Heart left ventricle (tissue), 16 donors: ENCODE data around the gene PEAK1. TPM values are rescaled to one million over a fixed set of nuclear protein-coding genes. Genes with fewer than 3 reads are reported as not detected.

Experiments
- ATAC-seq, 4 donors: fragments of 200-7000 bp; cut with Tn5 transposase; one replicate each; pipeline ENCODE4 v1.9.1; 2020 to 2022; ENCODE audit warnings: moderate library complexity in 4 of 4, mild to moderate bottlenecking in 3 of 4, moderate number of reproducible peaks in 1 of 4
- DNase-seq, 5 donors: peaks; one replicate each; pipeline ENCODE4 v3.0.0-alpha.2; 2020
- H3K27ac ChIP-seq, 12 donors: fragments of 200-600 bp; sonication (generic) in 4 of 12; one replicate each; pipeline versions ENCODE4 v1.5.0 to v1.8.0; 2016 to 2022; ENCODE audit warnings: mild to moderate bottlenecking in 2 of 12
- H3K27me3 ChIP-seq, 9 donors: fragments of 200-600 bp; sonication (generic) in 2 of 9; one replicate each; pipeline versions ENCODE4 v1.5.1 to v1.8.0; 2016 to 2022; ENCODE audit warnings: mild to moderate bottlenecking in 3 of 9
- H3K36me3 ChIP-seq, 9 donors: fragments of 200-600 bp; sonication (generic) in 2 of 9; one replicate each; pipeline versions ENCODE4 v1.5.0 to v1.8.0; 2018 to 2022; ENCODE audit warnings: mild to moderate bottlenecking in 2 of 9
- H3K4me1 ChIP-seq, 12 donors: fragments of 200-600 bp; sonication (generic) in 4 of 12; one replicate each; pipeline versions ENCODE4 v1.5.0 to v1.8.0; 2016 to 2022; ENCODE audit warnings: mild to moderate bottlenecking in 3 of 12
- H3K4me3 ChIP-seq, 12 donors: fragments of 200-600 bp; sonication (generic) in 4 of 12; one replicate each; pipeline versions ENCODE4 v1.5.0 to v1.8.0; 2017 to 2022; ENCODE audit warnings: mild to moderate bottlenecking in 9 of 12, moderate library complexity in 4 of 12
- H3K9me3 ChIP-seq, 12 donors: fragments of 200-600 bp; sonication (generic) in 4 of 12; one replicate each; pipeline versions ENCODE4 v1.5.0 to v1.8.0; 2016 to 2022; ENCODE audit warnings: mild to moderate bottlenecking in 1 of 12
- CTCF ChIP-seq, 12 donors: fragments of 200-600 bp; sonication (generic) in 4 of 12; IDR thresholded peaks; one replicate each; pipeline versions ENCODE4 v1.5.0 to v1.8.0; 2018 to 2022; ENCODE audit warnings: antibody characterized with exemption in 12 of 12, mild to moderate bottlenecking in 5 of 12
- POLR2A ChIP-seq, 2 donors: fragments of 450-650 bp; IDR thresholded peaks; one replicate each; pipeline ENCODE4 v1.6.1; 2017; ENCODE audit warnings: antibody characterized with exemption in 2 of 2, mild to moderate bottlenecking in 2 of 2, moderate library complexity in 2 of 2
- WGBS, 4 donors: extraction: QIAGEN DNeasy Blood & Tissue Kit in 2 of 4; methylation state at CpG; one replicate each; pipeline versions ENCODE4 v1.1.5 to v1.1.7; 2013 to 2018; 5-methylcytosine and 5-hydroxymethylcytosine counted together
- intact Hi-C, 10 donors: fragments of 100-400 bp; cut with DNase I; formaldehyde crosslinking; loops; one replicate each; pipeline versions ENCODE4 v1.11.1 to v1.14.2; 2022
- polyA plus RNA-seq, 2 donors: library from polyadenylated mRNA; stranded (reverse); fragments of 200-250 nt; gene quantifications; one replicate each; pipeline ENCODE4 v1.2.3, GENCODE V29; 2013
- total RNA-seq, 9 donors: library from RNA; depleted of rRNA in 2 of 9; stranded (reverse); fragments of >200 nt in 2 of 9; fragmentation: NEBNext Ultra II Directional in 3 of 9; extraction: Animal tissue kit (Norgen Biotek cat#: 25700) in 3 of 9; gene quantifications; one replicate each; pipeline versions ENCODE4 v1.1.0 to v1.2.4, GENCODE V29; 2016 to 2023
- donor health status: ischemic (EF 13 %, LVEDD 7.1; RV severe dilation, severe dysfunction).
- donor health status: healthy with polysubstance abuse.
- donor health status: DM: no; HTN: yes; CAD: no.
- donor health status: DM: no; HTN: no; CAD: no.
- donor health status: ischemic (EF 25% LVEDD 6.9; RV normal size, moderate dysfunction).
- donor health status: ischemic (EF 25% LVEDD 5.7; RV mildly dilated, moderate dysfunction).
- donor health status: healthy.
- donor health status: DM: yes; HTN: yes; CAD: no.
- donor health status: ischemic (EF 35%, LVEDD 5.7; RV mildly dilated, moderate dysfunction).
- donor health status: nonischemic (EF 11% LVEDD 7.7; RV severe dilation, severe dysfunction).
- donor health status: DM: yes; HTN: yes; CAD: no.
- donor health status: PGD.
- donor health status: ischemic (EF 29% LVEDD 5.4; RV normal size, mild dysfunction).
- donor health status: nonischemic (EF 23%, LVEDD 6.1; RV moderate dilation, normal function).

The PEAK1 gene
- total and polyA plus RNA-seq, 11 donors, result 12.8 to 139 (median 86.3) TPM

DNA sequence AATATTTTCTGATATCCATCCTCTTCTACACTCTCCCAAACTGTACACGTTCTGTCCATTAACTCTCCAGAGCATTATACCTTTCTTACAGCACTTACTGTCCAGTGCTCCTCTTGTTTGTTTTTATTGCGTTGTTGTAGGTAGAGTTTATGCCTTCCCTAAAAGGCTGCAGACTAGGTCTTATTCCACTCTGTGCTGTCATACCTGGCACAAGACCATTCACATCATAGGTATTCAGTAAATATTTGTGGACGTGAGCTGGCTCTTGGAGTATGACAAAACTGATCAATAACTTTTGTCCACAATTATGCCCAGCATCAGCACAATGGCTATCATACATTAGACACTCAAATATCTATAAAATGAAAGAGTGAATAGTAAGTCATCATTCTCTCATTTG lies 5.2 kb upstream of the PEAK1 start:
- Histone ChIP-seq H3K36me3 (no peaks in the 10 kb centered on the region), H3K27me3 (no peaks in the 10 kb centered on the region), H3K27ac (no peak overlapping the region), H3K4me3 (no peak overlapping the region), H3K9me3 (no peaks in the 10 kb centered on the region), H3K4me1 (peaks cover 0 to 49% (median 31%) of the 10 kb centered on the region in 12 donors)
- DNase-seq (no peak), ATAC-seq (no peak)
- 79 to 85% (median 82%) methylated on average over 3 of the region's 3 CpGs for WGBS, 4 donors
- intact Hi-C loops, result loop anchor here in 2 of 10 donors (5.0 kb wide), 2 partner anchors 37 to 303 kb away; no protein-coding TSS in a partner anchor
- no peak for TF ChIP-seq POLR2A (IDR thresholded peaks at IDR 0.05)
- TF ChIP-seq CTCF (IDR thresholded peaks at IDR 0.05), result no peak

DNA sequence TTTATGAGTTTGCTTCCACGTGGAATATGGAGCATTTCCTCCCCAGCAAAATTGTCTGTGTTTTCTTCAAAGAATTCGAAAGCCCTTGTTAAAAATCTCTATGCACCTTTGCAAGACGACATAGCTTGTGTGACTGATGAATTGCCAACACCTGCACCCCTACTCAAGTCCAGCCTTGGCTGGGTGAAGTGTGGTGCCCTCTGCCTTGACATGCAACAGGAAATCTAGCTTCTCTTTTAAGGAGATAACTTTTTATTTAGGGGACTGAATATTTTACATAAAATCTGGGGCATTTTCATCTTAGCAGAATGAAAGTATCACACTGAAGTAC lies 1.4 kb upstream of the PEAK1 start:
- Histone ChIP-seq H3K4me3 (peak overlapping the region; percentile 34 to 95 (median 89)), H3K27ac (peak overlapping the region in 11 of 12 donors; percentile 91 to 98 (median 95)), H3K36me3 (no peaks in the 10 kb centered on the region), H3K27me3 (no peaks in the 10 kb centered on the region), H3K9me3 (no peaks in the 10 kb centered on the region), H3K4me1 (peaks cover 3 to 65% (median 48%) of the 10 kb centered on the region in 12 donors)
- WGBS, 4 donors, result 0 to 3% (median 1%) methylated on average over 3 of the region's 3 CpGs
- intact Hi-C loops, result loop anchor here in 6 of 10 donors (2.0 to 5.0 kb wide), 5 partner anchors 36 to 235 kb away; no protein-coding TSS in a partner anchor
- no peak for DNase-seq
- no peak for TF ChIP-seq POLR2A (IDR thresholded peaks at IDR 0.05)
- TF ChIP-seq CTCF (IDR thresholded peaks at IDR 0.05), result no peak
- no peak for ATAC-seq

GRCh38 chr15:77420610-77421369 lies 886 bp upstream of the PEAK1 start, which contains the start of gene HMG20A:
Gene HMG20A, plus strand, starts transcription at chr15:77420888. Its CDS starts 37,520 bp downstream, at chr15:77458408.
- Histone ChIP-seq H3K27ac (peak within 1 kb of the TSS; percentile 82 to 98 (median 96)), H3K27me3 (no peaks in the 10 kb centered on the region), H3K4me3 (peak within 1 kb of the TSS; percentile 67 to 95 (median 92)), H3K4me1 (peaks cover 6 to 71% (median 51%) of the 10 kb centered on the region in 12 donors), H3K36me3 (no peaks in the 10 kb centered on the region), H3K9me3 (no peaks in the 10 kb centered on the region)
- intact Hi-C loops, result loop anchor here in 6 of 10 donors (1.0 to 5.0 kb wide), 7 partner anchors 37 to 234 kb away; no protein-coding TSS in a partner anchor
- peak; percentile 55 to 78 (median 65) for DNase-seq
- TF ChIP-seq POLR2A (IDR thresholded peaks at IDR 0.05) (no peak), CTCF (IDR thresholded peaks at IDR 0.05) (peak in 1 of 12 donors; percentile 17)
- peak; percentile 41 to 67 (median 48) for ATAC-seq
- WGBS, 4 donors, result 0 to 1% (median 0%) methylated on average over 21 to 25 of the region's 25 CpGs
